ENCODE measurements around the gene MCHR2.
"Not testable (repeated sequence)": the region's sequence is repeated elsewhere in the genome, so short reads cannot be mapped to it uniquely, and the experiment has no call there.

Gene MCHR2

DNA sequence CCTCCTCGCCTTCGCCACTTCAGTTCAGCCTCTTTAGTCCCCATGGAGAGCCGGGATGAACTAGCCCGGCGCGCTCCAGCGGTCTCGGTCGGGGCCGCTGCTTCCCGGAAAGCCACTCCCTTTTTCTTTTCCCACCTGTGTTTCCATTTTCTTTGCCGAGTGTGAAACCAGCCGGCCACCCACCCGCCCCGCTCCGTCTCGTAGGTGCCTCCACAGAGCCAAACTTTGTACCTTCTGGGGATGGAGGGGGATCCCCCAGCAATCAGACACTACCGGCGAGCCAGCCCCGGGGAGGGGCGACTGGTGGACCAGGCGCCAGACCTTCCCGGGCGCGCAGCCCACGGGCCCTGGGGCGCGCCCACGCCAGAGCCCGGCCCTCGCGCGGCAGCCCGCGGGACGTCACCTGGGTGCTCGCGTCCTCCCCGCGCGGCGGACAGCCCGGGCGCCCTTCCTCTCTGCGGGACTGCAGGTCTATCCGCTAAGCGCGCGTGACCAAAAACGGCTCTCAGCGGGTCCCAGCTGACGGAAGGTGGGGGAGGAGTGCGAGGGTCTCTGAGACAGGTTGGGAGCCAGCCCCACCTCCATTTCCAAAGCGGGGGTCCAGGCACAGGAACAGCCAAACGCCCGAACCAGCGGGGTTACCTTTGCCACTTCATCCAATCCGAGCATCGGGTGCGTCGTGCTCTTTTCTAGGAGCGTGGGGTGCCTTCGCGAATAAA lies at the start of gene MCHR2:
MCHR2 (minus strand) TSS at position 691 of the 719 bp plus-strand sequence. CDS start 38,076 bp downstream, outside the sequence.
- DNase-seq = no peak

GRCh38 chr6:100038546-100038945 lies 44.5 kb upstream of the MCHR2 start:
- not testable (repeated sequence) for DNase-seq

DNA sequence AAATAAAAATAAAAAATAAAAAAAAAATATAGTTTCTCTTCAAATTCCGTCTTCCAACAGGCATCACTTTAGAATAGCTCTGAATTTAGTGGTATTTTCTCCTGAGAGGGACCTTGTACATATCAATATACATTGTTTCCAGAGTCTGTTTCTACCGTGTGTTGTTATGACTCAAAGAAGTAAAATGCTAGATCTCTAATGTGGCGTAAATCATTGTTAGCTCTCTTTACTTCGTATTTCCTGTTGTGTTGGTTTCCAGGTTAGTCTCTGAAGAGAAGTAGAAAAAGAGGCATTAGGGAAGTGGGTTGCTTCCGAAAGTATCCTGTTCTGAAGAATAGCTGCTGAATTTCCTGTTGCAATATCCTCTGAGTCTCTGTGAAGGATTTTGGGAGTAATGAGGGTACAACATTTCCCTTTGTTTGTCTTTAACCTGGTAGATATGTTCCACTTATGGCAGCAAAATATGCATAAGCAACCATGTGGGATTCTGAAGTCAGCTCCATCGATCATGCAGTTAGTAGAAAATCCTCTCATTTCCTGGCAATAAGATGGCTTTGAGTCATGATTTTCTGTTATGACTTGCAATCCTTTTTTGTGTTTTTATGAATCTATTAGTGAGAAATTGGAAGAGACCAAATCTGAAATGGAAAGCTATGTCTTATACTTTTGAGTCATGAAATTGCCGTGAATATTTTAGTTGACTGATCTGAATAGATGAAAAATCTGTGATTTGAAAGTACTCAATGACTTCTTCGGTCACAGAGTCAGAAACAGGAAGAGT lies 42.0 kb upstream of the MCHR2 start:
- no peak for DNase-seq

DNA sequence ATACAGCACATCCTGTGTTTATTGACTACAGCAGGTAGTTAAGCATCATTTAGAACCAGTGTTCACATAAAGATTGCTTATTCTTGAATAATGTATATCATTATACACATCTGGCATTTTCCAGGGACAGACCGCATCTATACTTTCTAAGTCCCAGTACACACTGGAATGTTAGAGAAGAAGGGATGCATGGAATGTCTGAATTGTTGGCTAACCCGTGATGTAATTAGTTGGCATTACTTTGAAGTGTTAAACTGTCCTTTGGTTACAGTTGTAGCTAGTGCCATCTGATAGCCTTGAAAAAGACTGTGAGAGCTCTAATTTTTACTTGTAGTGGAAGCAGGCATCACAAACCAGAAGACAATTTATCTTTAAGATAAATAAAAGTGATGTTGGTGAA lies 29.8 kb upstream of the MCHR2 start:
- no peak for DNase-seq

DNA sequence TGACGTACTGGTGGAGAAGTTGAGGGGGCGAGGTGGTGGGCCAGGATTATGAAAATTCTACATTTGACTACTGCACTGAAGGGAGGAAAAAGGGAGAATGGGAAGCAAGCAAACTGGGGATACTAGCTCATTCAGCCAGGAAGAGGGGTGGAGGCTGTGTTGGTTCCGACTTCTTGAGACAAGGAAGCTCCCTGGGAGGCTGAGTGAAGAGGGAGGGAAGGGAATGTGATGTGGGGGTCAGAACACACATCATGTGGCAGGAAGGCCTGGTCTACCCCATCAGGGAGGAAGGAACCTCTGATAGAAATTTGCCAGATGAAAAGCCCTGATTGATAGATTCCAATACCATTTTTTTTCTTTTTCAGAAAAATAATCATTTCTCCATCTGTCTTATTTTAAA lies 28.8 kb upstream of the MCHR2 start:
- DNase-seq = no peak

DNA sequence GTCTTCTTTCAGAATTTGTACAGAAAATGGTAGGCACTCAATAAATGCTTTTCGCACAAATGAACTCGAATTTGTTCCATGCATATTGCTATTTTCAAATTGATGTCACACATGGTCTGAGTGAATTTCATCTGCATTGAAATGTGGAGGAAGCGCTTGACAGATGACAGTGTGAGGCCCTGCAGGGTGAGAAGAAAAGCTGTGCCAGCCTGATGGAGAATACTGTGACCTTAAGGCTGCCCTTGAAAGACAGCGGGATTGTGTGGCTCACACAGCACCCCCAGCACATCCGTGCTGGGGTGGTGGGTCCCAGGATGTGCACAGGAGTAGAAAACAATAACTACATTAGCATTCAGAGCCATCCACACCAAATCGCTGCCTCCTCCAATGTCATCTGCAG lies 14.8 kb upstream of the MCHR2 start:
- no peak for DNase-seq

DNA sequence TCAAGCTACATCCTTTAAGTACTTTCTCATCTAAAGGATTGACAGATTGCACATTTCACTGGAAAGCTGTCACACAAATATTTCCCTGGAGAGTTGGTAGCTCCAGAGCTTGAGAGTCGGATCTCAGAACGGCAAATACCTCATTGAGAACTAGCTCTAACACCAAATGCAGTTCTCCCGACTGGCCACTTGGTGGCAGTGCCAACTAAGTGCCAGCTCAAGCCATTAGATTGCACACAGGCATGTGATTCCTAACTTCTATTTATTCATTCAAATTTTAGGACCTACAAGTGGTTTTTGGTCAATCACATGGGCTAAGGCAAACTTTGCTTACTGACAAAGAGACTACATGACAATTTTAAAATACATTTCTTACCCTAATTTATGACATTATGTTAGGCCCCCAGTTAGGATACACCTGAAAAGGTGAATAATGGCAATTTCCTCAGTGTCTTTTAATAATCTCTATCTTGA lies 7.9 kb upstream of the MCHR2 start:
- peak; percentile 52 for DNase-seq

DNA sequence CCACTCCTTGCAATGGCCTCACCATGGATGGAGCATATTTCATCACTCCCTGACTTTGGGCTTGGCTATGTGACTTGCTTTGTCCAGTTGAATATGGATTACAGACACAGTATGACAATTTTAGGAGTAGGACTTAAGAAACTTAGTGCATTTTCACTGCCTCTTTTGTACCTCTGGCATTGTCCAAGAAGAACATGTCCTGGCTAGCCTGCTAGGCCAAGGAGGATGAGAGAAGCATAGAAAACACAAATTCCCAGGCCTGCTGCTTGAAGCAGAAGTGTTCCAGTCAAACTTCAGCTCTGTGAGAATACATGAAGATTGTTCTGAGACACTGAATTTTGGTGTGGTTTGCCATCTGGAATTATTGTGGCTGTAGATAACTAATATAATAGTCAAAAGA lies 3.1 kb upstream of the MCHR2 start:
- DNase-seq = no peak

- DNase-seq = no peak
Observed at GRCh38 chr6:99995916-99996315, 1.9 kb upstream of the MCHR2 start.

DNA sequence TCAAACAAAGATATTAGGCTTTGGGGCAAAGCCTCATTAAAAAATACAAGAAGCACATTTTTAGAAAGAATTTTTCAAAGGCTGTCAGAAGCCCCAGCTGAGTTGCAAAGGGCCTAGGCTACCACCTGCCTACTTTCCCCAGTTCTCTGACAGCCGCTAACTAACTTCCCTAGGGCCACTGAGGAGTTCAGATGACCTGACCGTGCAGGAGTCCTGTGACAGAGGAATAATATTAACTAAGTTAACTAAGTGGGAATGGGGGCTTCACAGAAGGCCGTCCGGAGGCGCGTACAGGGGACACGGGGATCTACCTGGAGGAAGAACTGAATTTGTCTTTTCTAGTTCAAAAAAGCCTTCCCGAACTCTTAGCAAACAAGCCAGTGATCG lies 884 bp downstream of the MCHR2 start:
- DNase-seq = no peak

- DNase-seq = no peak
Observed at GRCh38 chr6:99991955-99992354, 2.1 kb downstream of the MCHR2 start.

DNA sequence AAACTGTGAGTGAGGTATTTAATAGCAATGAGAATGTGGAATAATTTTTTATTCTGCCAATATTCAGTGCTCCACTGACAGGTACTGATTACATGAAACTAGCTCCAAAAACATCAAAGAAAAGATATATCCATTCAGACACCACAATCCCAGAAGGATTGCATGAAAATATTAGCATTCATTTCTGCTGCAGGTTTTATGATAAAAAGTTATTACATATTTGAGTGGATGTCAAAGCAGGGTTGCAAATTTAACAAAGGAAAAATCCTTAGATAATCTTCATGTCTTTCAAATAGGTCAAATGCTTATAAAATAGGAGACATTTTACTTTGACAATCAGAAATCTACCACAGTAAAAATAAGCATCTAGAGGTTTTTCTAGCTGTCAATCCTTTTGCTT lies 13.3 kb downstream of the MCHR2 start:
- no peak for DNase-seq

DNA sequence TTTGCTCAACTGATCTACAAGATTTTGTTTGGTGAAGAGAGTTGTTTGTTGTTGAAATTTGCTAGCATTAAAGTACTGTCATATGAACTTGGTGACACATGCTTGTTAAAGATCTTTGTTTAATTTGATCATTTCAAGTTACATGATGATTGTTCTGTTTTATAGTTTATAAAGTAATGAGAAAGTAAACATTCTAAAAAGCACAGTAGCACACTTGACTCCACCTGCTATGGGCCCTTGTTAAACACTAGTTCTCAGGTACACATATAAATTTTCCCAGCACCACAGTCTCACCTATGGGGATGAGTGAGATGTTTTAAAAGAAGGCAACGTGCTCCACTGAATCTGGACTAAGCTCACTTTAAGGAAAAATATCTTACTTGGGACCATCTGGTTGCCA lies 14.1 kb downstream of the MCHR2 start:
- DNase-seq = no peak

DNA sequence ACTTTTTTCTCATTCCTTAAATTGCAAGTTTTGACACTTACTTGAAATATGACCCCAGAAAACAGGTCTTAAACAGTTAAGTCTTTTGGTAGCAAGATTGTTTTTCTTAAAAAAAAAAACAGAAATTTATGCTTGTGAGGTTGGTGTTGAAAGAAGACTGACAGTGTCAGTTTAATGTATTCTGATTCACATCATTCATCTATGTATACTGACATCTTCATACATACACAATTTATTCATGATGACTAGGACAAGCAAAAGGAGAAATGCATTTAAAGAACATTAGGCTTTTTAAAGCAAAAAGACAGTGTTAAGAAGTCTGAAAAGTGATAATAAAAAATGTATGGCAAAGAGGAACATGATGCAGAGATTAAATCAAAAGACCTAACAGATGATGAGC lies 27.0 kb downstream of the MCHR2 start:
- DNase-seq = no peak

GRCh38 chr6:99960027-99960426 lies 34.0 kb downstream of the MCHR2 start:
- no peak for DNase-seq

- no peak for DNase-seq
Observed at GRCh38 chr6:99951016-99951805, 42.8 kb downstream of the MCHR2 start.

GRCh38 chr6:99946005-99946404 lies 48.0 kb downstream of the MCHR2 start:
- DNase-seq = no peak

- no peak for DNase-seq
Observed at GRCh38 chr6:99943846-99944245, 50.2 kb downstream of the MCHR2 start.

DNA sequence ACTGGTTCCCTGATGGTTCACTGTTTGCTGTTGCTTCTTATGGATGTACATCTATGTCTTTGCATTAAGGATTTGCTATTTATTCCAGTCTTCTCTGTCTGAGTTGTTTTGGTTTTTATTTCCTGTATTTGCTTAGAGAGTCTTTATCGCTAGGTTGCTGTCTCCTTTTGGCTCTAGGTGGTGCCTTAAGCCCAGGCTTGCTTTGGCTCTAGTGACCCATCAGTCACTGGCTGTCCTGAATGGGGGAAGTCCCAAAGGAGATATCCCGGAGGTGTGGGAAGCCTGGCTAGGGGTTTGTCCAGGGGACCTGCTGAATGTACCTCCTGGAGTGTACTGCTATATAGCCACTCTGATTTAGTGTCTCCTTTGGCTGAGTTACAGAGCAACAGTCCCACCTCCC lies 53.4 kb downstream of the MCHR2 start:
- no peak for DNase-seq

DNA sequence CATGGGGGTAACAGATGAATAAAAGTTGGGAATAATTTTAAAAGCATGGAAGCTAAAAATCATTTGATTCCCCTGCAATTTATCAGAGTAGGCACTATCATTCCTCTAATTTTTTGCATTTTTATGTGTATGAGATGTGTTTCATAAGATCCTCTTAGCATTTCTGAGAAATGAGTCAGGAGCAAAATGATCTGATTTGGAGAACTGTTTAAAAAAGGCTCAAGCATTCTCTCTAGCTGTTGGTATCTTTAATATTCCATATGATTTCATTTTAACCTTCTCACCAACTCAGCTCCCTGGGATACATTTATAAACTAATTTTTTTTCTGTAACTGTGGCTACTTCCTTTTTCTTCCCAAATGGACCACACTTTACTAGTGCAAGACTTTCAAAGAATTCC lies 60.9 kb downstream of the MCHR2 start:
- DNase-seq = no peak

DNA sequence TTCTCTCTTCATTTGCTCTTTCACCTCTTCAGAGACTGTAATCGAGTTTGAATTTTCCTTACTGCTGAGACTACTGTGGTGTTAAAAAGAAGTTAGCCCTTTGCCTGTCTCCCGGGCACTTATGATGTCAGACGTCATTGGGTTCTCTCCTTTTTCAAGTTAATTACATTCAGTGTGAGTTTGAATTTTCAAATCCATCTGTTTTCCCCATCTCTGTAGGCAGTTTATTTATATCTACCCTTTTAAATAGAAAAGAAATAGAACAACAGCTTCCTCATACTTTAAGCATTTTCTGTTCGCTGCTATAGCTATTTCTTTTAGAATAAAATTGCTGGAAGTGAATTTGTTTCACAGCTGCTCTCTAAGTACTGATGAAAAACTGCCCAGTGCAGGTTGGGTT lies 81.4 kb downstream of the MCHR2 start:
- no peak for DNase-seq

GRCh38 chr6:99905209-99906106 lies 88.6 kb downstream of the MCHR2 start:
- peak; percentile 76 for DNase-seq
